ENCODE measurements around the gene FHAD1. TPM values are rescaled to one million over a fixed set of nuclear protein-coding genes. Genes with fewer than 3 reads are reported as not detected.

Gene FHAD1
- polyA plus RNA-seq, 3 donors: 0.67 to 0.69 TPM; not detected in 1

- 36% methylated on average over 2 of the region's 4 CpGs for WGBS (ENCODE audit: insufficient coverage)
- no peaks in the 10 kb centered on the region for H3K9me3 ChIP-seq (replicated peaks in 1 of 2; ENCODE audit: control insufficient read depth in 1 of 2, insufficient read depth in 1 of 2, low read length in 2 of 2)
- H3K27me3 ChIP-seq (ENCODE audit: control insufficient read depth in 2 of 2, insufficient read depth in 2 of 2, low read length in 2 of 2): no peaks in the 10 kb centered on the region
- H3K27me3 Mint-ChIP-seq (ENCODE audit: low read depth in 3 of 3): peaks cover 0 to 8% (median 3%) of the 10 kb centered on the region in 3 donors
- H4K20me1 ChIP-seq (ENCODE audit: insufficient read depth, low read length): no peaks in the 10 kb centered on the region
- no peak overlapping the region for H2AFZ ChIP-seq (ENCODE audit: insufficient read depth, low read depth, low read length, poor library complexity, severe bottlenecking)
- H3K4me3 ChIP-seq (replicated peaks in 1 of 3; ENCODE audit: low read depth in 2 of 3, low read length in 3 of 3): peak overlapping the region in 1 of 3 experiments; percentile 31
- H3K9me3 Mint-ChIP-seq: peaks cover 0 to 5% (median 2%) of the 10 kb centered on the region in 7 donors
- no peaks in the 10 kb centered on the region for H3K79me2 ChIP-seq (ENCODE audit: insufficient read depth, low read length)
- DNase-seq: peak; percentile 51 to 74 (median 59)
- TF ChIP-seq CTCF (IDR thresholded peaks at IDR 0.05): no peak
- no peaks in the 10 kb centered on the region for H3K36me3 ChIP-seq (replicated peaks in 1 of 2; ENCODE audit: control insufficient read depth in 1 of 2, insufficient read depth in 2 of 2, low read length in 2 of 2)
- H3K4me3 Mint-ChIP-seq: no peak overlapping the region
- peak overlapping the region; percentile 29 for H3K9ac ChIP-seq (ENCODE audit: insufficient read depth, low read length, poor library complexity, severe bottlenecking)
- H3K36me3 Mint-ChIP-seq: no peaks in the 10 kb centered on the region
- H3K27ac Mint-ChIP-seq: peak overlapping the region; percentile 84 to 93 (median 92)
- peaks cover 47% of the 10 kb centered on the region for H3K4me1 Mint-ChIP-seq
- H3K4me1 ChIP-seq (ENCODE audit: control insufficient read depth in 1 of 2, insufficient read depth in 2 of 2, low read length in 2 of 2): peaks cover 42 to 50% of the 10 kb centered on the region in 2 donors
- no peak overlapping the region for H3K4me2 ChIP-seq (replicated peaks; ENCODE audit: extremely low read depth, low read length, poor library complexity, severe bottlenecking)
- intact Hi-C loops (cut with micrococcal nuclease): loop anchor here (2.0 to 5.0 kb wide), 2 partner anchors 36 to 37 kb away; no protein-coding TSS in a partner anchor
- H3K27ac ChIP-seq (ENCODE audit: low read depth in 1 of 2, low read length in 2 of 2): peak overlapping the region; percentile 77 to 89
These were observed 22.0 kb upstream of the FHAD1 start for GRCh38 chr1:15224974-15225373.

GRCh38 chr1:15225461-15225860, 21.6 kb upstream of the FHAD1 start:
- WGBS (ENCODE audit: insufficient coverage): 97% methylated on average over 4 of the region's 4 CpGs
- Histone ChIP-seq H3K4me1 (ENCODE audit: control insufficient read depth in 1 of 2, insufficient read depth in 2 of 2, low read length in 2 of 2) (peaks cover 47 to 55% of the 10 kb centered on the region in 2 donors), H3K4me2 (replicated peaks; ENCODE audit: extremely low read depth, low read length, poor library complexity, severe bottlenecking) (no peak overlapping the region), H3K9ac (ENCODE audit: insufficient read depth, low read length, poor library complexity, severe bottlenecking) (no peak overlapping the region), H3K27me3 (ENCODE audit: control insufficient read depth in 2 of 2, insufficient read depth in 2 of 2, low read length in 2 of 2) (no peaks in the 10 kb centered on the region), H3K27ac (ENCODE audit: low read depth in 1 of 2, low read length in 2 of 2) (peak overlapping the region in 1 of 2 donors; percentile 24), H3K4me3 (replicated peaks in 1 of 3; ENCODE audit: low read depth in 2 of 3, low read length in 3 of 3) (no peak overlapping the region), H3K36me3 (replicated peaks in 1 of 2; ENCODE audit: control insufficient read depth in 1 of 2, insufficient read depth in 2 of 2, low read length in 2 of 2) (no peaks in the 10 kb centered on the region), H2AFZ (ENCODE audit: insufficient read depth, low read depth, low read length, poor library complexity, severe bottlenecking) (no peak overlapping the region), H4K20me1 (ENCODE audit: insufficient read depth, low read length) (no peaks in the 10 kb centered on the region), H3K79me2 (ENCODE audit: insufficient read depth, low read length) (no peaks in the 10 kb centered on the region), H3K9me3 (replicated peaks in 1 of 2; ENCODE audit: control insufficient read depth in 1 of 2, insufficient read depth in 1 of 2, low read length in 2 of 2) (no peaks in the 10 kb centered on the region)
- Mint-ChIP-seq H3K4me1 (peaks cover 50% of the 10 kb centered on the region), H3K9me3 (peaks cover 0 to 5% (median 2%) of the 10 kb centered on the region in 7 donors), H3K27me3 (ENCODE audit: low read depth in 3 of 3) (peaks cover 0 to 8% (median 2%) of the 10 kb centered on the region in 3 donors), H3K36me3 (no peaks in the 10 kb centered on the region), H3K27ac (peak overlapping the region in 3 of 7 donors; percentile 20 to 87 (median 28)), H3K4me3 (no peak overlapping the region)
- DNase-seq: no peak
- TF ChIP-seq CTCF (IDR thresholded peaks at IDR 0.05): no peak
- intact Hi-C loops (cut with micrococcal nuclease): loop anchor here in 1 of 2 donors (2.0 kb wide), 1 partner anchor 35 kb away; no protein-coding TSS in a partner anchor
